ENCODE results near the gene LHFPL5. TPM values are rescaled to one million over a fixed set of nuclear protein-coding genes. Genes with fewer than 3 reads are reported as not detected.

Gene LHFPL5
- total RNA-seq, 1 donor from 2014 or later = 0.12 TPM

DNA sequence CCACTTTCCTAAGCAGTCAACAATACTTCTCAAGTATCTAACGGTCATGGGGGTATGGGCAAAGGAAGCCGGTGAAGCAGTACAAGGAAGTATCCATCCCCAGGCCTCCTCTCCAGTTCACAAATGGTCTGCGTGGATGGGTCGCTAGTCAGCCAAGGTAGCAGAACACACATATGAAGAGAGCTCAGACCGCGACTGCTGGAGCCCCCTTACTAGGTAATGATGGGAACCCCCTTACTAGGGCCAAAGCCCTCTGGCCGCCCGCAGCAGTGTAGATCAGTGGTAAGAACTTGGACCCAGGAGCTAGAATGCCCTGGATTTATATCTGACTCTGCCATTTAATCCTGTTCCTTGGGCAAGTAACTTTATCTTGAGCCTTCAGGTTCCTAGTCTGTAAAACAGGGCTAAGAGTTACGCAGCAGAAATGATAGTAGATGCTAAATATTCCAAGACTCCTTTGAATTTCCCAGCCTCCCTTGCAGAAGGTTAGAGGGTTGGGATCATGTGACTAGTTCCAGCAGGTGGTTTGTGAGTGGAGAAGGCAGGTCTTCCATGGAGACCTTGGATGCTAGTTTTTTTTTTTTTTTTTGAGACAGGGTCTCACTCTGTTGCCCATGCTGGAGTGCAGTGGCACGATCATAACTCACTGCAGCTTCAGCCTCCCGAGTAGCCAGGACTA, 30.9 kb upstream of the LHFPL5 start:
- H3K4me3 ChIP-seq (ENCODE audit: low read depth, low read length) = no peak overlapping the region
- DNase-seq (ENCODE audit: low read depth) = no peak
- TF ChIP-seq, protein P1, sequence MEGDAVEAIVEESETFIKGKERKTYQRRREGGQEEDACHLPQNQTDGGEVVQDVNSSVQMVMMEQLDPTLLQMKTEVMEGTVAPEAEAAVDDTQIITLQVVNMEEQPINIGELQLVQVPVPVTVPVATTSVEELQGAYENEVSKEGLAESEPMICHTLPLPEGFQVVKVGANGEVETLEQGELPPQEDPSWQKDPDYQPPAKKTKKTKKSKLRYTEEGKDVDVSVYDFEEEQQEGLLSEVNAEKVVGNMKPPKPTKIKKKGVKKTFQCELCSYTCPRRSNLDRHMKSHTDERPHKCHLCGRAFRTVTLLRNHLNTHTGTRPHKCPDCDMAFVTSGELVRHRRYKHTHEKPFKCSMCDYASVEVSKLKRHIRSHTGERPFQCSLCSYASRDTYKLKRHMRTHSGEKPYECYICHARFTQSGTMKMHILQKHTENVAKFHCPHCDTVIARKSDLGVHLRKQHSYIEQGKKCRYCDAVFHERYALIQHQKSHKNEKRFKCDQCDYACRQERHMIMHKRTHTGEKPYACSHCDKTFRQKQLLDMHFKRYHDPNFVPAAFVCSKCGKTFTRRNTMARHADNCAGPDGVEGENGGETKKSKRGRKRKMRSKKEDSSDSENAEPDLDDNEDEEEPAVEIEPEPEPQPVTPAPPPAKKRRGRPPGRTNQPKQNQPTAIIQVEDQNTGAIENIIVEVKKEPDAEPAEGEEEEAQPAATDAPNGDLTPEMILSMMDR (conservative IDR thresholded peaks at IDR 0.05; ENCODE audit: low read depth, low read length) = no peak

DNA sequence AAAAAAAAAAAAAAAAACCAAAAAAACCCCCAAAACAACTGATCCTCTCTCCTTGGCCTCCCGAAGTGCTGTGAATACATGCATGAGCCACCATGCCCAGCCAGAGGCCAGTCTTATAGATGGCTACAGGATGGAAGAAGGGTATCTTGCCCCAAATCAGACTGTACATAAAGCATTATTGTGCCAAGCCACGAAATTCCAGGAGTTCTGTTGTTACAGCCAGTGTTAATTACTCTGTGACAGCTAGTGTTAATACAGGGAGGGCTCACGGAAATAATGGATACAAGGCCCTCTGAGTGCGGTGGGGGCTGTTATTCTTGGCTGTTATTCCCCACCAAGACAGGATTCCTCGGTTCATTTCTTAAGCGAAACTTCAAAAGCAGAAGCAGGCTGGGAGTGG, 30.1 kb upstream of the LHFPL5 start:
- no peak overlapping the region for H3K4me3 ChIP-seq (ENCODE audit: low read depth, low read length)
- DNase-seq (ENCODE audit: low read depth) = no peak
- TF ChIP-seq, protein P1 (conservative IDR thresholded peaks at IDR 0.05; ENCODE audit: low read depth, low read length) = no peak

DNA sequence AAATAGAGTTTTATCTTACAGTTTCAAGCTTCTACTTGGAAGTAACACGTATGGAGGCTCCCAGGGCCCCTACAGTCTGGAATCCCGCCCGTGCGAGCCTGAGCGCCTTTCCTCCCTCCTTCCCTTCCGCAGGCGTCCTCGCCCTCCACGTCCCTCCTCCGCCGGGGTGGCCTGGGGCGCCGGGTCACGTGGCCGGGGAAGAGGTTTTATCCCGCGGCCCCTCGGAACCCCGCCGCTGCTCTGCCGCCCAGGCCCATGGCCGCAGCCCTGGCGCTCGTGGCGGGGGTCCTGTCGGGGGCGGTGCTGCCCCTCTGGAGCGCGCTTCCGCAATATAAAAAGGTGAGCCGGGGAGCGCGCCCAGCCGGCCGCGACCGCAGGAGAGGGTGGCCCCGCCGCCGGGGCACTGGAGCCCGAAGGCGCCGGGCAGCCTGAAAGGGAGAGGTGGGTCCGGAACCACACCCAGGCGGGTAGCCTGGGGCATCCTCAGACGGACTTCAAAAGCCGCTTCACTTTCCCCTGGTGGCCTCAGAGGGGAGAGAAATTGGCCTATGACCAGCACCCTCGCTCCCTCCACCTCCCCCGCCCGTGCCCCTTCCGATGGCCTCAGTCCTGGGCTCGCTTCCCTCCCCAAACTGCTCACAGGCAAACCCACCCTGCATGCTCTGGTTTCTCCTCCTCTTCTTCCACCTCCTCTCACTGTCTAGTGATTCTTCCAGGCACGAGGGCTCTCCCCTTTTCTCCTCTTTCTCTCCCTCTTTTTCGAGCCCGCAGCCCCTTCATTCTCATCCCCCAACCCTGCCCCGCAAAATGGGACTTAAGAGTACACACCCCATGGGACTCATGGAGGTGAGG, 28.6 kb upstream of the LHFPL5 start, which contains the start of gene CLPSL2:
CLPSL2 (plus strand) TSS at position 235 of the 852 bp plus-strand sequence; CDS start at position 256, 21 bp downstream.
- peak within 1 kb of the TSS; percentile 57 for H3K4me3 ChIP-seq (ENCODE audit: low read depth, low read length)
- no peak for DNase-seq (ENCODE audit: low read depth)
- TF ChIP-seq, protein P1 (conservative IDR thresholded peaks at IDR 0.05; ENCODE audit: low read depth, low read length) = no peak

DNA sequence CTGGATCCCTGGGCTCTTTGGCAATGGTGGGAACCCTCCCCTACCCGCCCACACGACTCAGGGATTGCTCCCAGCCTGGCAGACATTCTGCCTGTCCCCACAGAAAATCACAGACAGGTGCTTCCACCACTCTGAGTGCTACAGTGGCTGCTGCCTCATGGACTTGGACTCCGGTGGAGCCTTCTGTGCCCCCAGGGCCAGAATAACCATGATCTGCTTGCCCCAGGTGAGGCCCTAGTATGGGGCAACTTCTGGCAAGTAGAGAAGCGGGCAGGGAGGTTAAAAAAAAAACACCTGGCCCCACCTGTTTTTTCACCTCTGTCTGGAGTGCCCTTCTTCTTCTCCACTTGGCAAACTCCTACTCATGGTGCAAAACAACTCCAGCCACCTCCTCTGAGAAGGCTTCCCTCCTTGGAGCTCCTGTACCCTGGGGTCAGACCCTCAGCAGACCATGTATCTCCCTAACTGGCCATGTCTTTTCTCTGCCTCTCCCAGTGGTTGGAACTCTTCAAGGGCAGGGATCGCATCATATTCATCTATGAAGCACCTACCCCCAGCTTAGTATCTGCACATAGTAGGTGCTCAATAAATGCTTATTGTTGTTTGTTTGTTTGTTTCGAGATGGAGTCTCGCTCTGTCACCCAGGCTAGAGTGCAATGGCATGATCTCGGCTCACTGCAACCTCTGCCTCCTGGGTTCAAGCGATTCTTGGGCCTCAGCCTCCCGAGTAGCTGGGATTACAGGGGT, 27.6 kb upstream of the LHFPL5 start:
- H3K4me3 ChIP-seq (ENCODE audit: low read depth, low read length) = no peak overlapping the region
- no peak for DNase-seq (ENCODE audit: low read depth)
- TF ChIP-seq, protein P1 (conservative IDR thresholded peaks at IDR 0.05; ENCODE audit: low read depth, low read length) = no peak

DNA sequence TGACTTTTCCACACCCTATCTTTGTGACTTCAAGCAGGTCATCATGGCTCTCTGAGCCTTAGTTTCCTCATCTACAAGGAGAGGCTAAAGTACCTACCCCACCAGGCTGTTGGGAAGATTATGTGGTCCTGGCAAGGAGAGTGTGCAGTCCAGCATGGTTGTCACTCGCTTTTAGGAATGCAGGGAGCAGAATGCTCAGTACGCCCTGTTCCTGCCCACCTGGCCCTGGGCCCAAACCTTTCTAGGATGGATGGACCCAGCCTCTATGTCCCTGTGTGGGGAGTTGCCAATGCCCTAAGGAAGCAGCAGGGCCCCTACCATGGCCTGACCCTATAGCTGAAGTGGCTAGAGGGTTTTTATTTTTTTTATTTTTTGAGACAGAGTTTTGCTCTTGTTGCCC, 26.7 kb upstream of the LHFPL5 start:
- TF ChIP-seq, protein P1 (conservative IDR thresholded peaks at IDR 0.05; ENCODE audit: low read depth, low read length) = no peak
- no peak for DNase-seq (ENCODE audit: low read depth)
- no peak overlapping the region for H3K4me3 ChIP-seq (ENCODE audit: low read depth, low read length)

DNA sequence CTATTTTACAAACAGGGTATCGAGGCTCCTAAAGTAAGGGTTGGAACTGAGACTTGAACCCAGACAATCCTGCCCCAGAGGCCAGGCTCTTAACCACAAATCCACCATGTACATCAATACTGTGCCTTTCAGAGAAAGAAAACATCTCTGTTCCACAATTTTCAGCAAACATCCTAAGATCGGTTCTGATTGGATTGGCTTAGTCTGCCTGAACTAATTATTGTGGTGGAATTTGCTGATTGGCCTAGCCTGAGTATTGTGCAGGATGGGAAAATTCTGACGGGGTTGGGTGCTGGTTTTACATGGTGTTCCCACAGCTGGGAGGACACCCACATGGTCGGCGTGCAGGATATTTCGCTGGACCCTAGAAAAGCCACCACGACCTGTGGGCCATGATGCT, 24.4 kb upstream of the LHFPL5 start, which contains the start of gene CLPSL1:
CLPSL1 (plus strand) TSS at position 301 of the 400 bp plus-strand sequence; CDS start at position 393, 92 bp downstream.
- no peak for DNase-seq (ENCODE audit: low read depth)
- no peak within 1 kb of the TSS for H3K4me3 ChIP-seq (ENCODE audit: low read depth, low read length)
- TF ChIP-seq, protein P1 (conservative IDR thresholded peaks at IDR 0.05; ENCODE audit: low read depth, low read length) = no peak

All from epithelial cell of proximal tubule (primary cell).